Thyroid gland (tissue), 4 donors: ENCODE data around the gene ELFN2. TPM values are rescaled to one million over a fixed set of nuclear protein-coding genes. Genes with fewer than 3 reads are reported as not detected.

Experiments used
- DNase-seq, 2 donors: peaks; one replicate each; pipeline ENCODE4 v3.0.0-alpha.2; 2019
- H3K27ac ChIP-seq, 3 donors: fragments of 200-600 bp; sonication (generic); 1 replicate in 2 of 3; 2 replicates in 1 of 3; pipeline ENCODE4 v1.5.1; 2016 to 2019; ENCODE audit warnings: mild to moderate bottlenecking in 1 of 3, moderate library complexity in 1 of 3
- H3K27me3 ChIP-seq: fragments of 200-600 bp; sonication (generic); one replicate; pipeline ENCODE4 v1.5.1; 2019
- H3K36me3 ChIP-seq, 2 donors: fragments of 200-600 bp; sonication (generic); one replicate each; pipeline ENCODE4 v1.5.1; 2016 to 2019
- H3K4me1 ChIP-seq, 2 donors: fragments of 200-600 bp; sonication (generic); one replicate each; pipeline ENCODE4 v1.5.1; 2017 to 2019
- H3K4me3 ChIP-seq, 3 donors: fragments of 200-600 bp; sonication (generic); replicated peaks in 1 of 3; 1 replicate in 2 of 3; 2 replicates in 1 of 3; pipeline ENCODE4 v1.5.1; 2016; ENCODE audit warnings: mild to moderate bottlenecking in 1 of 3
- H3K9me3 ChIP-seq: fragments of 200-600 bp; sonication (generic); one replicate; pipeline ENCODE4 v1.5.1; 2017
- CTCF ChIP-seq, 6 experiments: fragments of 200-600 bp in 3 of 6; fragments of 450-650 bp in 3 of 6; sonication (generic) in 3 of 6; IDR thresholded peaks; one replicate each; pipeline ENCODE4 v1.5.1; 2016 to 2019; ENCODE audit warnings: antibody characterized with exemption in 6 of 6, mild to moderate bottlenecking in 2 of 6, inconsistent platforms in 1 of 6, moderate library complexity in 1 of 6
- POLR2A ChIP-seq, 2 donors: fragments of 450-650 bp; IDR thresholded peaks; one replicate each; pipeline ENCODE4 v1.6.1; 2017; ENCODE audit warnings: antibody characterized with exemption in 2 of 2, mild to moderate bottlenecking in 2 of 2, moderate library complexity in 1 of 2
- WGBS, 2 donors: methylation state at CpG; one replicate each; pipeline ENCODE4 v1.1.5; 2017; 5-methylcytosine and 5-hydroxymethylcytosine counted together
- intact Hi-C: fragments of 100-400 bp; cut with DNase I; formaldehyde crosslinking; loops from one replicate; pipeline ENCODE4 v1.15.1; 2023
- total RNA-seq, 4 donors: library from RNA; depleted of rRNA; stranded (reverse); fragments of >200 nt; gene quantifications; one replicate each; pipeline ENCODE4 v1.2.3, GENCODE V29; 2016

ELFN2 gene
- total RNA-seq, 4 donors from 2014 or later = 0.05 TPM; not detected in 3

GRCh38 chr22:37358386-37358785 lies 68.9 kb downstream of the ELFN2 start:
- intact Hi-C loops = no loop called here
- no peak for DNase-seq
- no peak overlapping the region for H3K4me3 ChIP-seq
- H3K36me3 ChIP-seq = no peaks in the 10 kb centered on the region
- H3K4me1 ChIP-seq = no peaks in the 10 kb centered on the region
- no peak overlapping the region for H3K27ac ChIP-seq
- no peaks in the 10 kb centered on the region for H3K9me3 ChIP-seq
- no peak for TF ChIP-seq POLR2A (IDR thresholded peaks at IDR 0.05)
- no peak for TF ChIP-seq CTCF (IDR thresholded peaks at IDR 0.05)
- WGBS, 2 donors = 89% methylated on average over 11 of the region's 11 CpGs
- no peaks in the 10 kb centered on the region for H3K27me3 ChIP-seq

- 84% methylated on average over 10 of the region's 10 CpGs for WGBS, 2 donors
- H3K4me3 ChIP-seq = no peak overlapping the region
- intact Hi-C loops = no loop called here
These were observed 69.7 kb downstream of the ELFN2 start for GRCh38 chr22:37357446-37358075.

GRCh38 chr22:37356922-37357321 lies 70.4 kb downstream of the ELFN2 start:
- intact Hi-C loops = no loop called here
- Histone ChIP-seq H3K27me3 (no peaks in the 10 kb centered on the region), H3K4me3 (no peak overlapping the region), H3K4me1 (no peaks in the 10 kb centered on the region), H3K27ac (no peak overlapping the region), H3K36me3 (no peaks in the 10 kb centered on the region), H3K9me3 (no peaks in the 10 kb centered on the region)
- no peak for TF ChIP-seq POLR2A (IDR thresholded peaks at IDR 0.05)
- 72 to 93% methylated on average over 8 of the region's 8 CpGs for whole genome bisulfite sequencing, 2 donors
- DNase-seq = no peak

More at GRCh38 chr22:37357446-37358075, 69.7 kb downstream of the ELFN2 start:
- Histone ChIP-seq H3K4me1 (no peaks in the 10 kb centered on the region), H3K27me3 (no peaks in the 10 kb centered on the region), H3K9me3 (no peaks in the 10 kb centered on the region), H3K36me3 (no peaks in the 10 kb centered on the region), H3K27ac (no peak overlapping the region)
- no peak for TF ChIP-seq POLR2A (IDR thresholded peaks at IDR 0.05)
- TF ChIP-seq CTCF (IDR thresholded peaks at IDR 0.05) = no peak
- DNase-seq = no peak

GRCh38 chr22:37355174-37355573 lies 72.1 kb downstream of the ELFN2 start:
- Histone ChIP-seq H3K9me3 (no peaks in the 10 kb centered on the region), H3K27me3 (no peaks in the 10 kb centered on the region), H3K36me3 (no peaks in the 10 kb centered on the region), H3K27ac (no peak overlapping the region), H3K4me1 (no peaks in the 10 kb centered on the region), H3K4me3 (no peak overlapping the region)
- no peak for TF ChIP-seq CTCF (IDR thresholded peaks at IDR 0.05)
- no peak for TF ChIP-seq POLR2A (IDR thresholded peaks at IDR 0.05)
- WGBS, 2 donors = 81 to 88% methylated on average over 4 to 6 of the region's 14 CpGs
- intact Hi-C loops = no loop called here
- no peak for DNase-seq

GRCh38 chr22:37354670-37355069 lies 72.6 kb downstream of the ELFN2 start:
- no peak for DNase-seq
- TF ChIP-seq CTCF (IDR thresholded peaks at IDR 0.05) (no peak), POLR2A (IDR thresholded peaks at IDR 0.05) (no peak)
- 84 to 85% methylated on average over 5 of the region's 5 CpGs for WGBS, 2 donors
- no peaks in the 10 kb centered on the region for H3K9me3 ChIP-seq
- intact Hi-C loops = no loop called here
- no peak overlapping the region for H3K4me3 ChIP-seq
- no peak overlapping the region for H3K27ac ChIP-seq
- no peaks in the 10 kb centered on the region for H3K36me3 ChIP-seq
- H3K27me3 ChIP-seq = no peaks in the 10 kb centered on the region
- no peaks in the 10 kb centered on the region for H3K4me1 ChIP-seq
